Ureter (tissue), 1 donor: ENCODE results near the gene CLDN4. TPM values are rescaled to one million over a fixed set of nuclear protein-coding genes. Genes with fewer than 3 reads are reported as not detected.
A peak's percentile ranks its signal among the peaks of the same experiment; 100 is the strongest.
"Not testable (repeated sequence)": the region's sequence is repeated elsewhere in the genome, so short reads cannot be mapped to it uniquely, and the experiment has no call there.

ENCODE experiments used
- DNase-seq: peaks from one replicate; pipeline ENCODE4 v3.0.0-alpha.2; 2020; ENCODE audit warnings: low spot score
- total RNA-seq: library from RNA; stranded (reverse); gene quantifications from one replicate; pipeline ENCODE4 v1.2.4, GENCODE V29; 2023
- donor health status: DM: yes; HTN: yes; CAD: no.

Gene CLDN4
- total RNA-seq, 1 donor from 2014 or later, result 244 TPM

GRCh38 chr7:73823873-73824592 lies 6.8 kb upstream of the CLDN4 start:
- no peak for DNase-seq

GRCh38 chr7:73824986-73825385 lies 5.8 kb upstream of the CLDN4 start:
- DNase-seq, result no peak

DNA sequence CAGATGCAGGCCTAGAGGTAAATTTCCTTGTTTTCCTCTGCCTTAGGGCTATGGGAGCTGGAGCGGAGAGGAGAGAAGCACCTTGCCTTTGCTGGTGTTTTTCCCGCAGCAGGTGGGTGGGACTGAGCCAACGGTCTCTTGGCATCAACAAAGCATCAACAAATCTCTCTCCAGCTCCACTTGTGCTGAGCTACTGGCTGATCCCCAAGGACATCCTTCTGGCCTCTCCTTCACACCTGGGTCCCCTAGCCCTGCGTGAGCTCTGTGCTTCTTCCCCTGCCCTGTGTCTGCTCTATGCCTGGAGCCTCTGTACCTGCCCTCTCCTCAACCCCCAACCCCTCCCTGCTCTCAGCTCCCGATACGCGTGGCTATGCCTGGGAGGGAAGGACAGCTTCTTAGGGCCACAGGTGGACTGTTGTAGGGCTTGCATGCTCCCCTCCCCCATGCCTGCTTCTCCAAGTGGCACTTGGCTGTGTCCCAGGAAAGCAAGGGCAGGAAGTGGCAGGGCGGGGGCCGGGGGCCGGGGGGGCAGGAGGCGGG lies 3.2 kb upstream of the CLDN4 start:
- DNase-seq, result peak; percentile 80

DNA sequence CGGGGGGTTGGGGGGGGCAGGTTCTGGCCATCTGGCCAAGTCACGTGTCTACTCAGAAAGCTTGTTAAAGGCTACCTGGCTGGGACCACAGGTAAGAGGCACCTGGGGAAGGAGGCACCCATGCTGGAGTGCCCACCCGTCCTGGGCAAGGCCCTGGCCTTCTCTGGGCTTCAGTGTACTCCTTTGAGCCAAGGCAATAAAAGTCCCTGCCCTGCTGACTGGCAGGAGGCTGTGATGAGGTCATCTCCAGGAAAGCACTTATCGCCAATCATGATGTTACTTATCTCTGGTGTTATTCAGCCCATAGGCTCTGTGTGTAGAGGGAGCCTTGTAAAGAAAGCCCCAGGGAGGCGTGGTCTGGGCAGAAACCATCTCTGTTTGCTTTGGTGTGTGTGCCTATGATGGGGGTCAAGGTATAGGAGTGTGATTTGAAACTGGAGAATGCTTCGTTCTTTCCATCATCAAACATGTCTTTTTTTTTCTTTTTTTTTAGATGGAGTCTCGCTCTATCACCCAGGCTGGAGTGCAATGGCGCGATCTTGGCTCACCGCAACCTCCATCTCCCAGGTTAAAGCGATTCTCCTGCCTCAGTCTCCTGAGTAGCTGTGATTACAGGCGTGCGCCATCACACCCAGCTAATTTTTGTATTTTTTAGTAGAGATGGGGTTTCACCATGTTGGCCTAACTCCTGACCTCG lies 2.5 kb upstream of the CLDN4 start:
- DNase-seq, result no peak

DNA sequence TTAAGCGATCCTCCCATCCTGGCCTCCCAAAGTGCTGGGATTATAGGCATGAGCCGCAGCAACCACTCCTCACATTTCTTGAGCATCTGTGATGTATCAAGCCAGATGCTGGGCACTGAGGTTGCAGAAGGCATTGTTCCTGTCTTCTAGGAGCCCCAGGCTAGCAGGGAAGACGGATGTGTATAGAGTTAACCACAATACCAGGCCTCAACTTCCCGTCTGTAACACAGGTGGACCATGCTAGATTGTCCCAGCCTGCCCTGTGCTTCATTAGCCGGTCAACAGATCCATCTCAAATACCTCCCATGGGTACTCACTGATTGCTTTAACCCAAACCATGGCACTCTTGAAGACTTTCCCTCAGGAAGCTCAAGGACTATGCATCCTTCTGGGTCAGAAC lies 1.8 kb upstream of the CLDN4 start:
- DNase-seq, result no peak

DNA sequence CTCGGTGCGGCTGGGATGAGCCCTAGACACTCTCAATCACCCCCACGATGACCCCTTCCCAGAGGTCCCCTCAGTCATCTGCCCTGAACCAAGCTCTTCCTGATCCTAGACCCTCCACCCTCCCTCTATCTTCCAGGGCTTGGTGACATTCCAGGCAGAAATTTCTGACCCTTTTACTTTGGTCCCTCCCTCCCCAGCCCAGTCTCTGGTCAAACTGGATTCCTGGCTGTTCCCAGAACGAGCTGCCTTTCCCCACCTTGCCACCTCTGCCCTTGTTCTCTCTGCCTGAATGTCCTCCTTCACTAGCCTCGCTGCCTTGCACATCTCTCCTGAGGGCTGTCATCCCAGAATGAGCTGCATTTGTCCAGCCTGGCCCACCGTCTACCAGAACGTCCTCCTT lies 1.3 kb upstream of the CLDN4 start:
- no peak for DNase-seq

GRCh38 chr7:73829921-73830680 lies 695 bp upstream of the CLDN4 start:
- no peak for DNase-seq

DNA sequence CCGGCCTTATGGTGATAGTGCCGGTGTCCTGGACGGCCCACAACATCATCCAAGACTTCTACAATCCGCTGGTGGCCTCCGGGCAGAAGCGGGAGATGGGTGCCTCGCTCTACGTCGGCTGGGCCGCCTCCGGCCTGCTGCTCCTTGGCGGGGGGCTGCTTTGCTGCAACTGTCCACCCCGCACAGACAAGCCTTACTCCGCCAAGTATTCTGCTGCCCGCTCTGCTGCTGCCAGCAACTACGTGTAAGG lies 713 bp downstream of the CLDN4 start:
- DNase-seq, result no peak

GRCh38 chr7:73831834-73832651 lies 1.2 kb downstream of the CLDN4 start:
- DNase-seq, result peak; percentile 90

GRCh38 chr7:73832806-73833205 lies 2.0 kb downstream of the CLDN4 start:
- DNase-seq, result no peak

- peak; percentile 63 for DNase-seq
Observed at GRCh38 chr7:73833251-73833919, 2.6 kb downstream of the CLDN4 start.

- no peak for DNase-seq
Observed at GRCh38 chr7:73834626-73835191, 3.9 kb downstream of the CLDN4 start.

DNA sequence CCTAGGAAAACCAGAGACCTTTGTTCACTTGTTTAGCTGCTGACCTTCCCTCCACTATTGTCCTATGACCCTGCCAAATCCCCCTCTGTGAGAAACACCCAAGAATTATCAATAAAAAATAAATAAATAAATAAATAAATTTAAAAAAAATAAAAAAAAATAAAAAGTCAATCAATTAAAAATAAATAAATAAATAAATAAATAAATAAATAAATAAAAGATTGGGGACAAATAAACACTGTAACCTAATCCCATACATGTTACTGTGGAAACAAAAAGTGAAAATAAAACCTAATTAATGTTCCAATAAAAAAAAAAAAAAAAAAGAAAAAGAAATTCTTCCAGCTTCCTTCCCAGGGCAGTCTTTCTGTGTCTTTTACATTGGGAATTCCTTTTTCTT lies 6.4 kb downstream of the CLDN4 start:
- not testable (repeated sequence) for DNase-seq

- peak; percentile 71 for DNase-seq
Observed at GRCh38 chr7:73838642-73839041, 7.8 kb downstream of the CLDN4 start.

GRCh38 chr7:73839290-73839689 lies 8.5 kb downstream of the CLDN4 start:
- DNase-seq, result no peak

- DNase-seq, result no peak
Observed at GRCh38 chr7:73839743-73840714, 9.2 kb downstream of the CLDN4 start.

GRCh38 chr7:73840715-73841379 lies 10.1 kb downstream of the CLDN4 start:
- no peak for DNase-seq

DNA sequence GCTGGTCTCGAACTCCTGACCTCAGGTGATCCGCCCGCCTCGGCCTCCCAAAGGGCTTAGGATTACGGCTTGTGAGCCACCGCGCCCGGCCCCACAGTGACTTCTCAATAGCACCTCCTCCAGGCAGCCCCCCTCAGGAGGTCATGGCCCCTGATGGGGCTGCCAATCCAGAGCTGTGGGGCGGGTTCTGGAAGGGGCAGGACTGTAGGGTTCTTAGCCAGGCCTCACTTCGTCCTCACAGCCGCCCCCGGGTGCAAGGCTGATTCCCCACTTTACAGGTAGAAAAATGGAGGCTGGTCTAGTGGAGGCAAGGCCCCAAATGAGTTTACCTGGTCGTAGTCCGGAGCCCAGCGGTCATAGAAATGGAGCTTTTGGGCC lies 10.9 kb downstream of the CLDN4 start:
- no peak for DNase-seq
